Subcutaneous adipose tissue (tissue), 4 donors: ENCODE measurements around the gene PPARA. TPM values are rescaled to one million over a fixed set of nuclear protein-coding genes. Genes with fewer than 3 reads are reported as not detected.

Experiments used
- CTCF ChIP-seq: fragments of 450-650 bp; IDR thresholded peaks from one replicate; pipeline ENCODE4 v1.5.1; 2016; ENCODE audit warnings: low read depth, mild to moderate bottlenecking, control low read depth, antibody characterized with exemption, moderate library complexity
- total RNA-seq, 4 donors: library from RNA; depleted of rRNA; stranded (reverse); fragments of >200 nt; gene quantifications; one replicate each; pipeline ENCODE4 v1.1.0, GENCODE V29; 2016

Gene PPARA
- total RNA-seq, 4 donors from 2014 or later = 23.5 to 51.0 (median 36.0) TPM

- no peak for TF ChIP-seq CTCF
Measured at GRCh38 chr22:46219636-46220035, 69.3 kb downstream of the PPARA start.

- TF ChIP-seq CTCF = no peak
Measured at GRCh38 chr22:46220921-46221320, 70.6 kb downstream of the PPARA start.

GRCh38 chr22:46224044-46224897, 73.9 kb downstream of the PPARA start:
- no peak for TF ChIP-seq CTCF

GRCh38 chr22:46224898-46225290, 74.6 kb downstream of the PPARA start:
- no peak for TF ChIP-seq CTCF

GRCh38 chr22:46225631-46226030, 75.3 kb downstream of the PPARA start:
- no peak for TF ChIP-seq CTCF

- TF ChIP-seq CTCF = no peak
Measured at GRCh38 chr22:46226577-46226976, 76.3 kb downstream of the PPARA start.

- TF ChIP-seq CTCF = no peak
Measured at GRCh38 chr22:46229701-46230100, 79.4 kb downstream of the PPARA start.
